Endodermal cell (in vitro differentiated cells): ENCODE results near the gene USP47. TPM values are rescaled to one million over a fixed set of nuclear protein-coding genes. Genes with fewer than 3 reads are reported as not detected.

Experiments used
- DNase-seq: peaks from one replicate; pipeline ENCODE4 v3.0.0-alpha.2; 2017
- H3K27ac ChIP-seq: 2 replicates; pipeline ENCODE4 v1.5.1; 2013; ENCODE audit warnings: mild to moderate bottlenecking, low read depth, low read length, moderate library complexity
- H3K27me3 ChIP-seq: 2 replicates; pipeline ENCODE4 v1.6.1; 2013; ENCODE audit warnings: mild to moderate bottlenecking, low read length, moderate library complexity; ENCODE audit not compliant: insufficient read depth, control insufficient read depth, poor library complexity, severe bottlenecking
- H3K36me3 ChIP-seq: 2 replicates; pipeline ENCODE4 v1.7.0; 2013; ENCODE audit warnings: mild to moderate bottlenecking, low read length, moderate library complexity; ENCODE audit not compliant: control insufficient read depth, insufficient read depth
- H3K4me1 ChIP-seq: one replicate; pipeline ENCODE4 v1.7.0; 2013; ENCODE audit warnings: low read length; ENCODE audit not compliant: control insufficient read depth, insufficient read depth
- H3K4me3 ChIP-seq: 2 replicates; pipeline ENCODE4 v1.5.1; 2013; ENCODE audit warnings: mild to moderate bottlenecking, low read length, moderate library complexity
- H3K9ac ChIP-seq: 2 replicates; pipeline ENCODE4 v1.6.1; 2013; ENCODE audit warnings: mild to moderate bottlenecking, low read length, moderate library complexity; ENCODE audit not compliant: poor library complexity, severe bottlenecking; ENCODE audit errors: extremely low read depth
- H3K9me3 ChIP-seq: 2 replicates; pipeline ENCODE4 v1.6.1; 2013; ENCODE audit warnings: mild to moderate bottlenecking, low read length, moderate library complexity; ENCODE audit not compliant: control insufficient read depth
- H3K27ac Mint-ChIP-seq: 2 replicates; pipeline ENCODE4 v1.8.0; 2020; ENCODE audit warnings: mixed read lengths
- H3K27me3 Mint-ChIP-seq: 2 replicates; pipeline ENCODE4 v1.8.0; 2021; ENCODE audit warnings: mild to moderate bottlenecking, mixed read lengths; ENCODE audit not compliant: insufficient read depth
- H3K36me3 Mint-ChIP-seq: 2 replicates; pipeline ENCODE4 v1.8.0; 2020; ENCODE audit warnings: low read depth, mixed read lengths
- H3K4me1 Mint-ChIP-seq: 2 replicates; pipeline ENCODE4 v1.8.0; 2020; ENCODE audit warnings: mixed read lengths
- H3K4me3 Mint-ChIP-seq: 2 replicates; pipeline ENCODE4 v1.8.0; 2020; ENCODE audit warnings: mild to moderate bottlenecking, moderate library complexity, mixed read lengths
- H3K9me3 Mint-ChIP-seq: 2 replicates; pipeline ENCODE4 v1.8.0; 2020; ENCODE audit warnings: mild to moderate bottlenecking, mixed read lengths
- CTCF ChIP-seq: fragments of 200-600 bp; sonication (generic); conservative IDR thresholded peaks from 2 replicates; pipeline ENCODE4 v1.5.0; 2021; ENCODE audit warnings: antibody characterized with exemption, mild to moderate bottlenecking
- WGBS, 2 experiments: methylation state at CpG; one replicate each; pipeline versions ENCODE4 v1.1.5 to v1.1.7; 2013; ENCODE audit warnings: missing lambda C conversion rate in 2 of 2, mixed read lengths in 1 of 2; ENCODE audit not compliant: insufficient coverage in 1 of 2, insufficient read length in 1 of 2; 5-methylcytosine and 5-hydroxymethylcytosine counted together
- total RNA-seq, 2 donors: library from RNA; stranded (reverse); fragmentation: NEBNext Ultra II Directional in 1 of 2; extraction: Animal tissue kit (Norgen Biotek cat#: 25700) in 1 of 2; gene quantifications; 2 replicates in 1 of 2; 3 replicates in 1 of 2; pipeline ENCODE4 v1.2.1, GENCODE V29; 2021

Gene USP47
- total RNA-seq, 2 donors from 2014 or later = 26.3 to 26.9 TPM

- Histone ChIP-seq H3K27me3 (no peaks in the 10 kb centered on the region), H3K4me3 (no peak overlapping the region), H3K36me3 (peaks cover 15% of the 10 kb centered on the region), H3K9me3 (peaks cover 3% of the 10 kb centered on the region), H3K9ac (no peak overlapping the region), H3K4me1 (peaks cover 4% of the 10 kb centered on the region), H3K27ac (no peak overlapping the region)
- H3K27ac Mint-ChIP-seq = no peak overlapping the region
- H3K27me3 Mint-ChIP-seq = no peaks in the 10 kb centered on the region
- no peak overlapping the region for H3K4me3 Mint-ChIP-seq
- no peaks in the 10 kb centered on the region for H3K9me3 Mint-ChIP-seq
- no peak for DNase-seq
- peaks cover 14% of the 10 kb centered on the region for H3K4me1 Mint-ChIP-seq
- H3K36me3 Mint-ChIP-seq = peaks cover 29% of the 10 kb centered on the region
- TF ChIP-seq CTCF = no peak
- WGBS, 2 experiments = 93 to 100% methylated on average over 3 to 7 of the region's 7 CpGs
Measured at GRCh38 chr11:11966354-11966741, 124.6 kb downstream of the USP47 start.

GRCh38 chr11:11966826-11967668, 125.3 kb downstream of the USP47 start:
- Mint-ChIP-seq H3K4me1 (peaks cover 14% of the 10 kb centered on the region), H3K36me3 (peaks cover 26% of the 10 kb centered on the region), H3K4me3 (no peak overlapping the region), H3K27me3 (no peaks in the 10 kb centered on the region), H3K27ac (peak overlapping the region; percentile 44), H3K9me3 (no peaks in the 10 kb centered on the region)
- Histone ChIP-seq H3K4me3 (no peak overlapping the region), H3K27me3 (no peaks in the 10 kb centered on the region), H3K36me3 (peaks cover 9% of the 10 kb centered on the region), H3K27ac (no peak overlapping the region), H3K9me3 (no peaks in the 10 kb centered on the region), H3K4me1 (peaks cover 4% of the 10 kb centered on the region), H3K9ac (no peak overlapping the region)
- TF ChIP-seq CTCF = peak; percentile 90
- peak; percentile 97 for DNase-seq
- 74% methylated on average over 10 to 15 of the region's 15 CpGs for WGBS, 2 experiments

- Histone ChIP-seq H3K9ac (no peak overlapping the region), H3K4me3 (no peak overlapping the region), H3K27ac (no peak overlapping the region), H3K27me3 (no peaks in the 10 kb centered on the region), H3K9me3 (no peaks in the 10 kb centered on the region), H3K4me1 (peaks cover 4% of the 10 kb centered on the region), H3K36me3 (peaks cover 3% of the 10 kb centered on the region)
- Mint-ChIP-seq H3K27me3 (no peaks in the 10 kb centered on the region), H3K27ac (no peak overlapping the region), H3K9me3 (no peaks in the 10 kb centered on the region), H3K4me3 (no peak overlapping the region), H3K36me3 (peaks cover 23% of the 10 kb centered on the region), H3K4me1 (peaks cover 14% of the 10 kb centered on the region)
- no peak for TF ChIP-seq CTCF
- WGBS, 2 experiments = 91 to 96% methylated on average over 4 to 10 of the region's 11 CpGs
- DNase-seq = peak; percentile 41
Measured at GRCh38 chr11:11967669-11968510, 126.1 kb downstream of the USP47 start.
